Neutrophil (primary cell): Measurements from ENCODE around the gene MOB2.
"Not testable (repeated sequence)": the region's sequence is repeated elsewhere in the genome, so short reads cannot be mapped to it uniquely, and the experiment has no call there.

Experiments
- H3K27ac ChIP-seq: fragments of 200-600 bp; sonication (generic); 2 replicates; pipeline ENCODE4 v1.5.1; 2016; ENCODE audit warnings: mild to moderate bottlenecking, moderate library complexity
- H3K27me3 ChIP-seq: fragments of 200-600 bp; sonication (generic); 2 replicates; pipeline ENCODE4 v1.6.0; 2016; ENCODE audit warnings: mild to moderate bottlenecking
- H3K36me3 ChIP-seq: fragments of 200-600 bp; sonication (generic); 2 replicates; pipeline ENCODE4 v1.5.1; 2017
- H3K4me1 ChIP-seq, 2 experiments: fragments of 200-600 bp in 1 of 2; sonication (generic) in 1 of 2; 1 replicate in 1 of 2; 2 replicates in 1 of 2; pipeline versions ENCODE4 v1.5.1 to v1.6.1; 2013 to 2016; ENCODE audit warnings: low read depth in 1 of 2, low read length in 1 of 2, mild to moderate bottlenecking in 1 of 2, moderate library complexity in 1 of 2; ENCODE audit not compliant: control insufficient read depth in 1 of 2, insufficient read depth in 1 of 2
- H3K4me3 ChIP-seq, 2 experiments: fragments of 200-600 bp in 1 of 2; sonication (generic) in 1 of 2; 1 replicate in 1 of 2; 2 replicates in 1 of 2; pipeline ENCODE4 v1.5.1; 2013 to 2016; ENCODE audit warnings: low read depth in 1 of 2, low read length in 1 of 2, mild to moderate bottlenecking in 1 of 2, moderate library complexity in 1 of 2
- H3K9me3 ChIP-seq: fragments of 200-600 bp; sonication (generic); 2 replicates; pipeline ENCODE4 v1.5.1; 2016
- TF ChIP-seq, protein P1 (sequence below): fragments of 200-600 bp; sonication (generic); IDR thresholded peaks from 2 replicates; pipeline ENCODE4 v1.5.1; 2016; ENCODE audit warnings: antibody characterized with exemption

Gene MOB2

DNA sequence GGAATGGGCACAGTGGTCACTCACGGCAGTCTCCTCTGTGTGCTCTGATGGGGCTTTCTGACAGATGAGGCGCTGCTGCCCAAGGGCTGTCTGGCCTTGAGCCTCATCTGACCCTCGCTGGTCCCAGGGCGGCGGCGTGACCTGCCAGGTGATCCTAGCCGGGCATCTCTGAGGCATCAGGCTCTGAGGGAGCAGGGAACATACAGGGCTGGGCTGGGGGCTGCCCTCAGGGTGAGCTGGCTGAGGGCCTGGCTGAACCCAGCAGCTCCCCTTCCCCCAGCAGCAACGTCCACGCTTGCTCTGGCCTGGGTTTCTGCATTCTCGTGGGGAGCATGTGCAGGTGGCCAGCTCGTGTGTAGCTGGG lies 47.6 kb downstream of the MOB2 start:
- no peak overlapping the region for H3K4me3 ChIP-seq
- H3K27ac ChIP-seq, result no peak overlapping the region
- TF ChIP-seq, protein P1, sequence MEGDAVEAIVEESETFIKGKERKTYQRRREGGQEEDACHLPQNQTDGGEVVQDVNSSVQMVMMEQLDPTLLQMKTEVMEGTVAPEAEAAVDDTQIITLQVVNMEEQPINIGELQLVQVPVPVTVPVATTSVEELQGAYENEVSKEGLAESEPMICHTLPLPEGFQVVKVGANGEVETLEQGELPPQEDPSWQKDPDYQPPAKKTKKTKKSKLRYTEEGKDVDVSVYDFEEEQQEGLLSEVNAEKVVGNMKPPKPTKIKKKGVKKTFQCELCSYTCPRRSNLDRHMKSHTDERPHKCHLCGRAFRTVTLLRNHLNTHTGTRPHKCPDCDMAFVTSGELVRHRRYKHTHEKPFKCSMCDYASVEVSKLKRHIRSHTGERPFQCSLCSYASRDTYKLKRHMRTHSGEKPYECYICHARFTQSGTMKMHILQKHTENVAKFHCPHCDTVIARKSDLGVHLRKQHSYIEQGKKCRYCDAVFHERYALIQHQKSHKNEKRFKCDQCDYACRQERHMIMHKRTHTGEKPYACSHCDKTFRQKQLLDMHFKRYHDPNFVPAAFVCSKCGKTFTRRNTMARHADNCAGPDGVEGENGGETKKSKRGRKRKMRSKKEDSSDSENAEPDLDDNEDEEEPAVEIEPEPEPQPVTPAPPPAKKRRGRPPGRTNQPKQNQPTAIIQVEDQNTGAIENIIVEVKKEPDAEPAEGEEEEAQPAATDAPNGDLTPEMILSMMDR, result no peak
- H3K27me3 ChIP-seq, result peaks cover 24% of the 10 kb centered on the region
- no peaks in the 10 kb centered on the region for H3K4me1 ChIP-seq
- no peaks in the 10 kb centered on the region for H3K9me3 ChIP-seq
- H3K36me3 ChIP-seq, result no peaks in the 10 kb centered on the region

DNA sequence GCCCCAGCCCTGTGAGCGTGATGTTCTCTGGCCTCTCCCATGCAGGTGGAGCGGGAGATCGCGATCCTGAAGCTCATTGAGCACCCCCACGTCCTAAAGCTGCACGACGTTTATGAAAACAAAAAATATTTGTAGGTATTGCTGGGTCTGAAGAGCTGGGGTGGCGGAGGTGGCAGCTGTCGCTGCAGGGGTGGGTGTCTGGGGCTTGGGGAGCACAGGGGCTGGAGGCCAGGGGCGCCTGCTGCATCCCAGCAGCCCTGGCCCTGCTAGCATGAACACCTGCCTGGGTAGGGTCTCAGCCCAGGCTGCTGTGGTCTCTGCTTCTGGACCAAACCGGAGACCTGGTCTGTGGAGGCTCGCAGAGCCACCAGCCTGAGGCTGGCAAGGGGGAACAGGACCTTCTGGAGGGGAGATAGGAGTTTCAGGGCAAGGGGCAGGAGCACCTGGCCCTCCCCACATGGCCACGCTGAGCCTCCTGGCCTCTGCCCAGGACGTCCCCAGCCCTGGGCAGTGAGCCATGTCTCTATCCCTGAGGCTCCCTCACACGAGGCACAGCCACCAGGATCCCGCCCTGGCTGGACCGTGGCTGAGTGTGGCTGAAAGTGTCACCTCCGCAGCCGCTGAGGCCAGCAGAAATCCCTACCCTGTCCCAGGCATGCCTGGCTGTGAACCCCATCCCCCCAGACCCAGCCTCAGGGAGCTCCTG lies 48.2 kb downstream of the MOB2 start:
- H3K4me1 ChIP-seq, result no peaks in the 10 kb centered on the region
- peaks cover 24% of the 10 kb centered on the region for H3K27me3 ChIP-seq
- no peak overlapping the region for H3K4me3 ChIP-seq
- H3K9me3 ChIP-seq, result no peaks in the 10 kb centered on the region
- no peaks in the 10 kb centered on the region for H3K36me3 ChIP-seq
- no peak overlapping the region for H3K27ac ChIP-seq
- TF ChIP-seq, protein P1, result no peak

DNA sequence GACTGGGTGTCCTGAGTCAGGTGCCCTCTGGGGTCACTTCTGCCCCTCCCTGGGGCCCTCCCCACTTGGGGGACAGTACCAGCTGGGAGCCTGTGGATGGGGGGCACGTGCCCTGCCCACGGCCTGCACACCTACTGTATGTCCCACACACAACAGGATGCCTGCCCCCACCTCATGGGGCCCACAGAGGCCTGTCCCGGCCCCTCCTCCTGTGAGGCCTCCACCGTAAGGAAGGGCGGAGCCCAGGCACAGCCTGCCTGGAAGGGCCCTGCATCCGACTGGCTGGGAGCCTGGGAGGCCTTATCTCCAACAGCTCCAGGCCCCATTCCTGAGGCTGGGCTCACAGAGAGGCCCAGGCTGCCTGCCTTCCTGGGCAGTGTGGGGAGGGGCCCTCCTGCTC lies 49.1 kb downstream of the MOB2 start:
- Histone ChIP-seq H3K36me3 (no peaks in the 10 kb centered on the region), H3K4me1 (no peaks in the 10 kb centered on the region), H3K27me3 (peaks cover 24% of the 10 kb centered on the region), H3K9me3 (no peaks in the 10 kb centered on the region), H3K4me3 (no peak overlapping the region), H3K27ac (no peak overlapping the region)
- TF ChIP-seq, protein P1, result no peak

DNA sequence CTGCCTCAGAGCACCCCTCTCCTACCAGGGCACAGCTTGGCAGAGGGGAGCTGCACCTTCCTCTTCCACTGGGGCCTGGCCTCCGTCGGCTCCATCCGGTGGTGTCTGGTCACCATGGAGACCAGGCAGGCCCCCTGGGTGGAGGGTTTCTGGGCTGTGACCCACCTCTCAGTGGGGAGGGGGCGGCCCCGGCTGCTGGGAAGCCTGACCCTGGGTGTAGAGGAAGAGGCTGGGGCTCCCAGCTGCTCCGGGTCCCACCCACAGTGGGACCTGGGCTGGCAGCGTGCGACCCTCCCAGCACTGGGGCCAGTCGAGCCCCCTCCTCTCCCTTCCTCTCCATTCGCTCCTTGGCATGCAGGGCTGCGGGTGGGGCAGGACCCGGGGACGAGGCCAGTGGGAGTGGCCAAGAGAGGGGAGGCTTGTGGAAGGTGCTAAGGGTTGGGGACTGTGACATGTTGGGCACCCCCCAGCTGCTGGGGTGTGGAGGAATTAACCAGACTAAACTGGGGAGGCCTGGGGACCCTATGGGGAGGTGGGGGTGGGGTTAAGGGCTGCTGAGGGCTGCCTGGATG lies 50.0 kb downstream of the MOB2 start:
- Histone ChIP-seq H3K27me3 (peaks cover 24% of the 10 kb centered on the region), H3K36me3 (no peaks in the 10 kb centered on the region)

DNA sequence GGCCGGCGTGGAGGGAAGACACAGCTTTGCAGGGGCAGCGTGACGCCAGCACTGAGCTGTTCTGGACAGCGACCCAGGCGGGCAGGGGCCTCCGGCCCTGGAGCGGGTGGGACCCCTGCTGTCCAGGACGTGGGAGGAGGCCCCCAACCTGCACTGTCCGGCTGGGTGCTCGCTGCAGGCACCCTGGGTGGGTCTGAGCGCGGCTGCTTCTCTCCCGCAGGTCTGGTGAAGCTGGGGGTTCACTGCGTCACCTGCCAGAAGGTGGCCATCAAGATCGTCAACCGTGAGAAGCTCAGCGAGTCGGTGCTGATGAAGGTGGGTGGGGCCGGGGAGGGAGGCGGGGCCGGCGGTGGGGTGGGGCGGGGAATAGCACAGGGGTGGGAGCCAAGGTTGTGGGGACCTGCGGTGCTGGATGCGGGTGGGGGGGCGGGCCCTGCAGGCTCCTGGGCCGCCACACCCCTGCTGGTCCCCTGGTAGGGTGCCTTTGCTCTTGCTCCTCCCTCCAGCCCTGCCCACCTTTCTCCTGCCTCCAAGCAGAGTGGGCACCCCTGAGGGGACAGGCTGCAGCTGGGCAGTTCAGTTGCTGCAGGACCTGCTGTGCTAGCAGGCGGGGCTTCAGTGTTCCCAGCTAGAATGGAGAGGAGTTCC lies 50.6 kb downstream of the MOB2 start:
- no peaks in the 10 kb centered on the region for H3K36me3 ChIP-seq
- H3K9me3 ChIP-seq, result no peaks in the 10 kb centered on the region
- H3K27me3 ChIP-seq, result peaks cover 24% of the 10 kb centered on the region
- TF ChIP-seq, protein P1, result no peak
- no peaks in the 10 kb centered on the region for H3K4me1 ChIP-seq
- no peak overlapping the region for H3K4me3 ChIP-seq
- H3K27ac ChIP-seq, result no peak overlapping the region

More for the DNA sequence above, 50.0 kb downstream of the MOB2 start:
- Histone ChIP-seq H3K4me3 (no peak overlapping the region), H3K9me3 (no peaks in the 10 kb centered on the region), H3K27ac (no peak overlapping the region), H3K4me1 (no peaks in the 10 kb centered on the region)
- TF ChIP-seq, protein P1, result no peak

DNA sequence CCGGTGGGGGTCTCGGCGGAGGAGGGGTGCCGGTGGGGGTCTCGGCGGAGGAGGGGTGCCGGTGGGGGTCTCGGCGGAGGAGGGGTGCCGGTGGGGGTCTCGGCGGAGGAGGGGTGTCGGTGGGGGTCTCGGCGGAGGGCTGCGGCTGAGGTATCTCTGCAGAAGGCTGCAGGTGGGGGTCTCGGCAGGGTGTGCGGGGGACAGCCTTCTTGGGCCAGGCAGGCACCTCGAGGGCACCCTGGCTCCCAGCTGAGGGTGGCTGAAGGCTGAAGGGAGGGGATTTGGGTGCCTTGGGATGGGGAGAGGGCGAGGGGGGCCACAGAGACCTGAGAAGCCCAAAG lies 51.1 kb downstream of the MOB2 start:
- not testable (repeated sequence) for H3K27ac ChIP-seq, H3K4me1 ChIP-seq, H3K9me3 ChIP-seq, H3K36me3 ChIP-seq, H3K4me3 ChIP-seq
- H3K27me3 ChIP-seq, result peaks cover 24% of the 10 kb centered on the region
